ENCODE measurements around the gene ARAP1.

DNA sequence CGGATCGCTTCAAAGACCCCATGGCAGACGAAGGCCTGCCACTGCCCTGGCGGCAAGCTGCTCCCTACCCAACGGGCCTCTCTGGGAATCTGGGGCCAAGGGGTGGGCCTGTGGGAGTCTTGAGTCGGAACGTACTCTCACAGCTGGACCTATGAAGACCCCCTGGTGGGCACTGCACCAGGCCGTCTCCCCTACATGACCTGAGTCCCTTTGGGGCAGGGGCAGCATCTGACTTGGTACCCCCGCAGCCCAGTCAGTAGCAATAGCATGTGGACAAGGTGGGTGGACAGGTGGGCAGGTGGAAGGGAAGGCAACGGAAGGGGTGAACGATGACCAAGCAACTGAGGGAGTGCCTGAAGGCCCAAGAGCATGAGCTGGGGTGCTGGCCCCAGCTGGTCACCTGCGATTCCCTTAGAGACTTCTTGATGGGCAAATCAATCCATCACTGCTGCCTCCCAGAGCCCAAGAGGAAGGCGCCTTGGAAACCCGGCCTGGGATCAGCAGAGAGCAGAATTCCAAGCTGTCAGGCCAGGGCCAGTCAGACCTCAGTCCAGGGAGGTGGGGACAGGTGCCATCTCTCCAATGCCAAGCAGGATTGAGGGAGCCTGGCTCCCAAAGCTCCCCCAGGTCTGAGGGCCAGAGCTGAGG is 35.3 kb downstream of the ARAP1 start:
- TF ChIP-seq, protein P1, sequence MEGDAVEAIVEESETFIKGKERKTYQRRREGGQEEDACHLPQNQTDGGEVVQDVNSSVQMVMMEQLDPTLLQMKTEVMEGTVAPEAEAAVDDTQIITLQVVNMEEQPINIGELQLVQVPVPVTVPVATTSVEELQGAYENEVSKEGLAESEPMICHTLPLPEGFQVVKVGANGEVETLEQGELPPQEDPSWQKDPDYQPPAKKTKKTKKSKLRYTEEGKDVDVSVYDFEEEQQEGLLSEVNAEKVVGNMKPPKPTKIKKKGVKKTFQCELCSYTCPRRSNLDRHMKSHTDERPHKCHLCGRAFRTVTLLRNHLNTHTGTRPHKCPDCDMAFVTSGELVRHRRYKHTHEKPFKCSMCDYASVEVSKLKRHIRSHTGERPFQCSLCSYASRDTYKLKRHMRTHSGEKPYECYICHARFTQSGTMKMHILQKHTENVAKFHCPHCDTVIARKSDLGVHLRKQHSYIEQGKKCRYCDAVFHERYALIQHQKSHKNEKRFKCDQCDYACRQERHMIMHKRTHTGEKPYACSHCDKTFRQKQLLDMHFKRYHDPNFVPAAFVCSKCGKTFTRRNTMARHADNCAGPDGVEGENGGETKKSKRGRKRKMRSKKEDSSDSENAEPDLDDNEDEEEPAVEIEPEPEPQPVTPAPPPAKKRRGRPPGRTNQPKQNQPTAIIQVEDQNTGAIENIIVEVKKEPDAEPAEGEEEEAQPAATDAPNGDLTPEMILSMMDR (conservative IDR thresholded peaks at IDR 0.05), result no peak
- no peak for TF ChIP-seq EZH2 (IDR thresholded peaks at IDR 0.05; ENCODE audit: low read depth)
